H1 (cell line): ENCODE results near the gene ASB4. TPM values are rescaled to one million over a fixed set of nuclear protein-coding genes. Genes with fewer than 3 reads are reported as not detected.

ENCODE experiments used
- BCL11A ChIP-seq, 2 experiments: IDR thresholded peaks; one replicate each; pipeline ENCODE4 v1.6.1; 2011; ENCODE audit warnings: low read depth in 2 of 2, low read length in 2 of 2, mild to moderate bottlenecking in 2 of 2
- CBX8 ChIP-seq: fragments of 300-800, 300-1000 bp; sonication (generic); IDR thresholded peaks from 2 replicates; pipeline ENCODE4 v1.7.1; 2016; ENCODE audit warnings: low read depth, low read length, borderline replicate concordance
- CHD2 ChIP-seq: IDR thresholded peaks from 2 replicates; pipeline ENCODE4 v1.6.1; 2012; ENCODE audit warnings: low read length, improper control_type of control experiment
- CHD7 ChIP-seq: fragments of 300-600 bp; sonication (generic); IDR thresholded peaks from 2 replicates; pipeline ENCODE4 v1.7.1; 2012; ENCODE audit warnings: low read length, moderate library complexity, mild to moderate bottlenecking, inconsistent platforms; ENCODE audit not compliant: insufficient replicate concordance
- CTBP2 ChIP-seq: IDR thresholded peaks from 2 replicates; pipeline ENCODE4 v1.7.0; 2011; ENCODE audit warnings: borderline replicate concordance, mild to moderate bottlenecking, moderate library complexity, mixed read lengths, low read length; ENCODE audit not compliant: insufficient read depth, insufficient read length
- HDAC6 ChIP-seq: IDR thresholded peaks from one replicate; pipeline ENCODE4 v1.7.1; 2012; ENCODE audit warnings: low read depth, mild to moderate bottlenecking, inconsistent platforms, low read length, moderate library complexity
- NANOG ChIP-seq: IDR thresholded peaks from 2 replicates; pipeline ENCODE4 v1.6.1; 2011; ENCODE audit warnings: low read length, low read depth, mild to moderate bottlenecking, inconsistent platforms; ENCODE audit not compliant: insufficient read depth, poor library complexity, severe bottlenecking
- POU5F1 ChIP-seq: IDR thresholded peaks from 2 replicates; pipeline ENCODE4 v1.6.1; 2011; ENCODE audit warnings: low read depth, mild to moderate bottlenecking, low read length, moderate library complexity
- SP1 ChIP-seq: IDR thresholded peaks from 2 replicates; pipeline ENCODE4 v1.6.1; 2011; ENCODE audit warnings: low read depth, low read length
- TAF1 ChIP-seq: IDR thresholded peaks from 2 replicates; pipeline ENCODE4 v1.6.1; 2011; ENCODE audit warnings: mild to moderate bottlenecking, low read depth, low read length
- TCF12 ChIP-seq: IDR thresholded peaks from 2 replicates; pipeline ENCODE4 v1.6.1; 2011; ENCODE audit warnings: low read depth, mild to moderate bottlenecking, low read length
- polyA plus RNA-seq, 7 experiments: library from polyadenylated mRNA; depleted of rRNA in 3 of 7; stranded (reverse) in 5 of 7; unstranded in 2 of 7; fragments of >200 nt in 5 of 7; fragments of 200-250 nt in 2 of 7; gene quantifications; 1 replicate in 5 of 7; 2 replicates in 1 of 7; 4 replicates in 1 of 7; pipeline versions ENCODE4 v1.2.1 to v1.2.3, GENCODE V29; 2011 to 2013; ENCODE audit warnings: missing spikeins in 2 of 7, mixed read lengths in 2 of 7
- total RNA-seq: library from RNA; stranded (reverse); fragmentation: NEBNext Ultra II Directional; extraction: Animal tissue kit (Norgen Biotek cat#: 25700); gene quantifications from 2 replicates; pipeline ENCODE4 v1.2.1, GENCODE V29; 2021

The ASB4 gene
- total and polyA plus RNA-seq, 2 of the 8 experiments (the other 6 are each of a cell fraction or from before 2014, with no cell fraction given): not detected

GRCh38 chr7:95441042-95441823, 44.5 kb upstream of the ASB4 start (continued):
- TF ChIP-seq CHD7 (no peak), CTBP2 (no peak), HDAC6 (no peak), POU5F1 (no peak), SP1 (no peak), NANOG (no peak), TAF1 (no peak), TCF12 (no peak), CBX8 (no peak), BCL11A (IDR thresholded peaks at IDR 0.05; ENCODE audit: low read depth in 2 of 2, low read length in 2 of 2) (no peak), CHD2 (no peak)
